OCI-LY3 (cell line): ENCODE results near the gene FKBP1B.
"Not testable (repeated sequence)": the region's sequence is repeated elsewhere in the genome, so short reads cannot be mapped to it uniquely, and the experiment has no call there.

Source experiments
- H2AFZ ChIP-seq: fragments of 200-600, 300-600 bp; shearing (Covaris generic); 2 replicates; pipeline ENCODE4 v1.6.0; 2014; ENCODE audit warnings: antibody characterized with exemption, low read depth, low read length
- H3K27ac ChIP-seq: fragments of 200-600, 300-600 bp; sonication (generic); 2 replicates; pipeline ENCODE4 v1.5.1; 2014; ENCODE audit warnings: mild to moderate bottlenecking, low read length, moderate library complexity, mixed read lengths
- H3K27me3 ChIP-seq: fragments of 200-600, 300-600 bp; sonication (generic); 2 replicates; pipeline ENCODE4 v1.6.1; 2014; ENCODE audit warnings: low read depth, low read length, mixed read lengths
- H3K36me3 ChIP-seq: fragments of 200-600, 300-600 bp; sonication (generic); replicated peaks from 2 replicates; pipeline ENCODE3; 2014; ENCODE audit warnings: low read depth, low read length, mixed read lengths
- H3K4me1 ChIP-seq: fragments of 300-600, 200-600 bp; sonication (generic); 2 replicates; pipeline ENCODE4 v1.6.1; 2014; ENCODE audit warnings: low read length, mixed read lengths
- H3K4me2 ChIP-seq: fragments of 200-600, 300-600 bp; sonication (generic); 2 replicates; pipeline ENCODE4 v1.6.1; 2014; ENCODE audit warnings: low read length, mixed read lengths
- H3K4me3 ChIP-seq: fragments of 300-600, 200-600 bp; sonication (generic); 2 replicates; pipeline ENCODE4 v1.5.1; 2014; ENCODE audit warnings: antibody characterized with exemption, mild to moderate bottlenecking, low read length, moderate library complexity
- H3K79me2 ChIP-seq: fragments of 300-600, 200-600 bp; shearing (Covaris generic); 2 replicates; pipeline ENCODE4 v1.6.1; 2014; ENCODE audit warnings: mild to moderate bottlenecking, low read length, mixed read lengths
- H3K9ac ChIP-seq: fragments of 300-600, 200-600 bp; shearing (Covaris generic); 2 replicates; pipeline ENCODE4 v1.6.0; 2014; ENCODE audit warnings: mild to moderate bottlenecking, low read length, moderate library complexity
- H3K9me3 ChIP-seq: fragments of 200-600, 300-600 bp; shearing (Covaris generic); 2 replicates; pipeline ENCODE4 v1.6.1; 2014; ENCODE audit warnings: low read length, mixed read lengths; ENCODE audit not compliant: insufficient read depth
- H4K20me1 ChIP-seq: fragments of 200-600, 300-600 bp; sonication (generic); 2 replicates; pipeline ENCODE4 v1.6.1; 2016; ENCODE audit warnings: low read length, mixed read lengths; ENCODE audit not compliant: insufficient read depth
- EZH2phosphoT487 ChIP-seq: fragments of 200-600 bp; shearing (Covaris generic); IDR thresholded peaks from 2 replicates; pipeline ENCODE4 v1.6.1; 2018; ENCODE audit warnings: antibody characterized with exemption, mixed run types, low read depth
- TF ChIP-seq, protein P1 (sequence below): fragments of 200-600, 300-600 bp; sonication (generic); IDR thresholded peaks from 2 replicates; pipeline ENCODE4 v1.5.1; 2014; ENCODE audit warnings: antibody characterized with exemption, low read length, low read depth

The FKBP1B gene

DNA sequence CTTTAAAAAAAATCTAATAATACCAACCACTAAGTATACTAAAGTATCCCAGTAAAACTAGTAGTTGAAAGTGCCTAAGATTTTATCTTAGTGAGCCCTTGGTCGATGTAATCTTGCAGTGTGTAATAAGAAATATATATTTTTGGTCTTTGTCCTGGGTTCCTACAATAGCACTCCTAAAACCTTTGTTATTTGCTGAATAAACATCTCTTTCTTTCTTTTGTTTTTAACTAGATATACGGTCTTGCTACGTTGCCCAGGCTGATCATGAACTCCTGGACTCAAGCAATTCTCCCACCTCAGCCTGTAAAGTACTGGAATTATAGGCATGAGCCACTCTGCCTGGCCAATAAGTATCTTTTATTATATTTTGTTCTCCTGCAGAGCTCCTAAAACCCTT, 37.5 kb downstream of the FKBP1B start:
- no peaks in the 10 kb centered on the region for H4K20me1 ChIP-seq
- H3K79me2 ChIP-seq = no peaks in the 10 kb centered on the region

DNA sequence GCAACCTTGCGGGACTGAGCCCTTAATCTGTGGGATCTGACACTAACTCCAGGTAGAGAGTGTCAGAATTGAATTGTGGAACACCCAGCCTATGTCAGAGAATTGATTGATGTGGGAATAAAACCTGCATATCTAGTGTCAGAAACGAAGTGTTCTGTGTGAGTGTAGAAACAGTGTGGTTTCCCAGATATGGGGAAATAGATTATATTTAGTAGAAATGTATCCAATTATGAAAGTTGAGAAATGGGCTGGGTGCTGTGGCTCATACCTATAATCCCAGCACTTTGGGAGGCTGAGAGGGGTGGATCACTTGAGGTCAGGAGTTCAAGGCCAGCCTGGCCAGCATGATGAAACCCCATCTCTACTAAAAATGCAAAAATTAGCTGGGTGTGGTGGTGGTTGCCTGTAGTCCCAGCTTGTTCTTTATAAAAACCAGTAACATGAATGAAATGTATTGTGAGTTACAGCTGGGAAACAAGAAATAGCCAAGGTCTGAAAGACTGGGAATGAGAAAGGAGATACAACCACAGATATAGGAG, 39.3 kb downstream of the FKBP1B start:
- Histone ChIP-seq H3K4me1 (peaks cover 5% of the 10 kb centered on the region), H3K9me3 (no peaks in the 10 kb centered on the region), H3K27ac (no peak overlapping the region), H3K36me3 (no peaks in the 10 kb centered on the region), H3K79me2 (no peaks in the 10 kb centered on the region), H3K4me3 (no peak overlapping the region), H3K27me3 (no peaks in the 10 kb centered on the region), H3K4me2 (no peak overlapping the region), H2AFZ (no peak overlapping the region), H3K9ac (no peak overlapping the region), H4K20me1 (no peaks in the 10 kb centered on the region)
- TF ChIP-seq, protein P1, sequence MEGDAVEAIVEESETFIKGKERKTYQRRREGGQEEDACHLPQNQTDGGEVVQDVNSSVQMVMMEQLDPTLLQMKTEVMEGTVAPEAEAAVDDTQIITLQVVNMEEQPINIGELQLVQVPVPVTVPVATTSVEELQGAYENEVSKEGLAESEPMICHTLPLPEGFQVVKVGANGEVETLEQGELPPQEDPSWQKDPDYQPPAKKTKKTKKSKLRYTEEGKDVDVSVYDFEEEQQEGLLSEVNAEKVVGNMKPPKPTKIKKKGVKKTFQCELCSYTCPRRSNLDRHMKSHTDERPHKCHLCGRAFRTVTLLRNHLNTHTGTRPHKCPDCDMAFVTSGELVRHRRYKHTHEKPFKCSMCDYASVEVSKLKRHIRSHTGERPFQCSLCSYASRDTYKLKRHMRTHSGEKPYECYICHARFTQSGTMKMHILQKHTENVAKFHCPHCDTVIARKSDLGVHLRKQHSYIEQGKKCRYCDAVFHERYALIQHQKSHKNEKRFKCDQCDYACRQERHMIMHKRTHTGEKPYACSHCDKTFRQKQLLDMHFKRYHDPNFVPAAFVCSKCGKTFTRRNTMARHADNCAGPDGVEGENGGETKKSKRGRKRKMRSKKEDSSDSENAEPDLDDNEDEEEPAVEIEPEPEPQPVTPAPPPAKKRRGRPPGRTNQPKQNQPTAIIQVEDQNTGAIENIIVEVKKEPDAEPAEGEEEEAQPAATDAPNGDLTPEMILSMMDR = no peak
- no peak for TF ChIP-seq EZH2phosphoT487

More for the DNA sequence above, 37.5 kb downstream of the FKBP1B start:
- H3K36me3 ChIP-seq = no peaks in the 10 kb centered on the region
- H3K27me3 ChIP-seq = no peaks in the 10 kb centered on the region
- H2AFZ ChIP-seq = no peak overlapping the region
- H3K9ac ChIP-seq = no peak overlapping the region
- no peaks in the 10 kb centered on the region for H3K9me3 ChIP-seq
- H3K4me3 ChIP-seq = no peak overlapping the region
- H3K27ac ChIP-seq = no peak overlapping the region
- H3K4me2 ChIP-seq = no peak overlapping the region
- TF ChIP-seq, protein P1 = no peak
- no peak for TF ChIP-seq EZH2phosphoT487
- H3K4me1 ChIP-seq = peaks cover 14% of the 10 kb centered on the region

DNA sequence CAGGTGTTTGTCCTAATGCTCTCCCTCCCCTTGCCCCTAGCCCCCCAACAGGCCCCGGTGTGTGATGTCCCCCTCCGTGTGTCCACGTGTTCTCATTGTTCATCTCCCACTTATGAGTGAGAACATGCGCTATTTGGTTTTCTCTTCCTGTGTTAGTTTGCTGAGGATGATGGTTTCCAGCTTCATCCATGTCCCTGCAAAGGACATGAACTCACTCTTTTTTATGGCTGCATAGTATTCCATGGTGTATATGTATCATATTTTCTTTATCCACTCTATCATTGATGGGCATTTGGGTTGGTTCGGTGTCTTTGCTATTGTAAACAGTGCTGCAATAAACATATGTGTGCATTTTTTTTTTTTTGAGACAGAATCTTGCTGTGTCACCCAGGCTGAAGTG, 43.7 kb downstream of the FKBP1B start:
- not testable (repeated sequence) for H2AFZ ChIP-seq, H3K27ac ChIP-seq, H3K9me3 ChIP-seq, H4K20me1 ChIP-seq, H3K27me3 ChIP-seq, H3K4me2 ChIP-seq, H3K79me2 ChIP-seq, H3K4me1 ChIP-seq, H3K9ac ChIP-seq, H3K36me3 ChIP-seq, H3K4me3 ChIP-seq

DNA sequence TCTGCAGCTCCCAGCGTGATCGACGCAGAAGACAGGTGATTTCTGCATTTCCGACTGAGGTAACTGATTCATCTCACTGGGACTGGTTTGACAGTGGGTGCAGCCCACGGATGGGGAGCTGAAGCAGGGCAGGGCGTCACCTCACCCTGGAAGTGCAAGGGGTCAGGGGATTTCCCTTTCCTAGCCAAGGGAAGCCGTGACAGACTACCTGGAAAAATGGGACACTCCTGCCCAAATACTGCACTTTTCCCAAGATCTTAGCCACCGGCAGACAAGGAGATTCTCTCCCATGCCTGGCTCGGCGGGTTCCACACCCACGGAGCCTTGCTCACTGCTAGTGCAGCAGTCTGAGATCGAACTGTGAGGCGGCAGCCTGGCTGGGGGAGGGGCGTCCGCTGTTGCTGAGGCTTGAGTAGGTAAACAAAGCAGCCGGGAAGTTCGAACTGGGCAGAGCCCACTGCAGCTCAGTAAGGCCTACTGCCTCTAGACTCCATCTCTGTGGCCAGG, 45.7 kb downstream of the FKBP1B start:
- H3K4me1 ChIP-seq, H3K36me3 ChIP-seq, H3K4me3 ChIP-seq, H2AFZ ChIP-seq, H3K27me3 ChIP-seq, H4K20me1 ChIP-seq, H3K9me3 ChIP-seq, H3K79me2 ChIP-seq, H3K4me2 ChIP-seq, H3K27ac ChIP-seq, H3K9ac ChIP-seq: not testable (repeated sequence)

DNA sequence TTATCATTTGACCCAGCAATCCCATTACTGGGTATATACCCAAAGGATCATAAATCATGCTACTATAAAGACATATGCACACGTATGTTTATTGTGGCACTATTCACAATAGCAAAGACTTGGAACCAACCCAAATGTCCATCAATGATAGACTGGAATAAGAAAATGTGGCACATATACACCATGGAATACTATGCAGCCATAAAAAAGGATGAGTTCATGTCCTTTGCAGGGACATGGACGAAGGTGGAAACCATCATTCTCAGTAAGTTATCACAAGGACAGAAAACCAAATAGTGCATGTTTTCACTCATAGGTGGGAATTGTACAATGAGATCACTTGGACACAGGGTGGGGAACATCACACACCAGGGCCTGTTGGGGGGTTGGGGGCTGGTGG, 51.2 kb downstream of the FKBP1B start:
- not testable (repeated sequence) for H3K36me3 ChIP-seq, H3K4me2 ChIP-seq, H3K9me3 ChIP-seq, H3K4me3 ChIP-seq, H3K27ac ChIP-seq, H3K4me1 ChIP-seq, H3K27me3 ChIP-seq, H2AFZ ChIP-seq, H4K20me1 ChIP-seq, H3K9ac ChIP-seq, H3K79me2 ChIP-seq
